Activated T-helper 9 cell treated with anti-CD3 and anti-CD28 coated beads, Interleukin-2, amount 50 U/mL, for 16 hours (primary cell): ENCODE data around the gene WFDC1.
"Not testable (repeated sequence)": the region's sequence is repeated elsewhere in the genome, so short reads cannot be mapped to it uniquely, and the experiment has no call there.

Experiments
- DNase-seq: peaks from one replicate; pipeline ENCODE4 v3.0.0-alpha.2; 2020; ENCODE audit warnings: low read depth

The WFDC1 gene

DNA sequence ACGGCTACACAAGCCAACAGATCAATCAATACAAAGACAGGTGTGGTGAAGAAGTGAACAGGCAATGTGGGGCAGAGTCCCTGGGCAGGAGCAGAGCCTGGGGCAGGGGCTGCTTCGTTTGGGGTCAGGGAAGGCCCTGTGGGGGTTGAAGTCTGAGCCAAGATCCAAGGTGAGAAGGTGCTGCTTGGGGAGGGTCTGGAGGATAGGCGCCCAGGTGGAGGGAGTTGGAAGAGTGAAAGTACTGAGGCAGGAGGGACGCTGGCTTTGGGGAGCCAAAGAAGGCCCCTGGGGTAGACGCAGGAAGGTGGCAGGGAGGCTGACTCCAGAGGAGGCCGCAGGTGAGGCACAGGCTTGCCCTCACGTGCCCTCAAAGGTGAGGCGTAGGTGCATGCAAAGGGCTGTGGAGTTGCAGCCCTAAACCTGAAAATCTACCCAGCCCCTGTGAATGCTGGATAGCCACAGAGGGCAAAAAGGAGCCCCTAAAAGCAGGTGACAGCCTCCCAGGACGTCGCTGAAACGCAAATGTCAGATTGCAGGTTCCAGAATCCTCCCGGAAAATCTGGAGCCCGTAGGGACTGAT, 33.3 kb downstream of the WFDC1 start:
- DNase-seq = no peak

DNA sequence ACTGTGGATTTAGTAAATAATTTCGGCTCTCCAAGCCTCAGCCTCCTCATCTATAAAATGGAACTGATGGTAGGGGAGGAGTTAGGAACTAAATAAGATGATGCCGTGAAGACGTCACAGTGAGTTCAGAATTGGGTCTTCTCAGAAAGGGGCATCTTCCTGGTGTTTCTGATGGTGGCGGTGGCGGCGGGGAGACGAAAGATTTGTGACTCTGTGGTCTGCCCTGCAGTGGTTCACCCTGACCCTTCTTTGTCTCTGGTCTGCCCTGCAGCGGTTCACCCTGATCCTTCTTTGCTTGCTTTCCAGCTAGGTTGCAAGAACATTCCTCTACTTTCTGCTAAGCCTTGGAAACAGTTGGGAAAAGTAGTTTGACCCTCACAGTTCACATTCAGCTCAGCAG, 34.3 kb downstream of the WFDC1 start:
- DNase-seq = no peak

DNA sequence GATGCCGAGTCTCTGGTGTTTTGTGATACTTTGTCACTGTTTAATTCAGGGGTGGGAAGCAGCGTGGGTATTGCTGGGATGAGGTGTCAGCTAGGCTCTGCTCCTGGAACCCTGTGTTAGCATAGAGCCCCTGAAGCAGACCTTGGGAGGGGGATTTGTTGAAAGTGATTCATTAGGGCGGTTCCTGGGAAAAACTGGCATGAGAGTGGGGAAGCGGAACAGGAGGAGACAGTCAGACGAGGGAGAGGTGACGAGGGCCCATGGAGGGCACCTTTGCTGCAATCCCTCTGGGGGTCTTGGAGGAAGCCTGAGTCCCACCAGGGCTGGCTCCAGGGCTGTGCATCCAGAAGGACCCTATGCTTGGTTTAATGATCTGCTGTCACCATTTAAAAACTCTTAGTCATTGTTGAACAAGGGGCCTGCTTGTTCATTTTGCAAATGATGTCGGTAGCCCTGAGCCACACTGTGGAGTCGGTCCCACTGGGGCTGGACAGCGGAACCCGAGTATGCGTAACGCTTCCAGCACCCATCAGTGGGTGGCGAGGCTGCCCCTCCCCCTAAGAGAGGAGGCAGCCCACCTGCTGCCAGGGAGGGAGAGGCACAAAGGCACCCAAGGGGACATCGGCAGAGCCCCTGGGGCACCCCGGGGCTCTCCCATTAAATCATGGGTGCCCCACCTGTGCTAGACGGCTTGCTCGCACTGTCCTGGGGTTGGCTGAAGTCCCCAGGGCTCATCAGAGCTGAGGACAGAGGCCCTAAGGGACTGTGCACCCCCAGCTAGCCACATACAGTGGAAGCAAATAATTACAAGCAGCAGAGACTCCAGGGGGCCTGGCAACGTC, 35.4 kb downstream of the WFDC1 start:
- DNase-seq = no peak

- no peak for DNase-seq
Measured at GRCh38 chr16:84330685-84331050, 36.0 kb downstream of the WFDC1 start.

GRCh38 chr16:84331998-84332780, 37.5 kb downstream of the WFDC1 start:
- DNase-seq = no peak

GRCh38 chr16:84332975-84333684, 38.5 kb downstream of the WFDC1 start:
- DNase-seq = no peak

GRCh38 chr16:84334058-84334457, 39.4 kb downstream of the WFDC1 start:
- no peak for DNase-seq

DNA sequence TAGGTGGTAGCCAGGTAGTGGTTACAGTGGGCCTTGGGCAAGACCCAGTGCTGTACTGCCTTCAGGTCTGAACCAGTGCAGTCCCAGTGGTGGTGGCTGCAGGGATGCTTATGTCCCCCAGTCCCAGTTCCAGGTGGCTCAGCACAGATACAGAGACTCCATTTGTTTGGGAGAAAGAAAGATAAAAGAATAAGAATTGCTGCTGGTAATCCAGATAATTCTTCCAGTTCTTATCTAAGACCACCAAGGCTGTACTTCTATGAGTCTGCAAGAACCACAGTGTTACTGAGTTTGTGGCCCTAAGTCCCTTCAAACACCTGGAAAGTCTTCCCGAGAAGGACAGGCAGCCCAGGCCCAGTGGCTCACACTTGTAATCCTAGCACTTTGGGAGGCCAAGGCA, 39.8 kb downstream of the WFDC1 start:
- no peak for DNase-seq

DNA sequence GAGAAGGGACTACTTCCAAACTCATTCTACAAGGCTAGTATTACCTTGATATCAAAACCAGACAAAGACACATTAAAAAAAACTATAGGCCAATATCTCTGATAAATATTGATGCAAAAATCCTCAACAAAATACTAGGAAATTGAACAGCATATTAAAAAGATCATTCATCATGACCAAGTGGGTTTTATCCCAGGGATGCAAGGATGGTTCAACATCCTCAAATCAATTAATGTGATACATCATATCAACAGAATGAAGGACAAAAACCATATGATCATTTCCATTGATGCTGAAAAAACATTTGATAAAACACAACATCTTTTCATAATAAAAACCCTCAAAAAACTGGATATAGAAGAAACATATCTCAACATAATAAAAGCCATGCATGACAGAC, 42.6 kb downstream of the WFDC1 start:
- not testable (repeated sequence) for DNase-seq

GRCh38 chr16:84339311-84339710, 44.6 kb downstream of the WFDC1 start:
- DNase-seq = no peak

- no peak for DNase-seq
Measured at GRCh38 chr16:84339766-84340165, 45.1 kb downstream of the WFDC1 start.

DNA sequence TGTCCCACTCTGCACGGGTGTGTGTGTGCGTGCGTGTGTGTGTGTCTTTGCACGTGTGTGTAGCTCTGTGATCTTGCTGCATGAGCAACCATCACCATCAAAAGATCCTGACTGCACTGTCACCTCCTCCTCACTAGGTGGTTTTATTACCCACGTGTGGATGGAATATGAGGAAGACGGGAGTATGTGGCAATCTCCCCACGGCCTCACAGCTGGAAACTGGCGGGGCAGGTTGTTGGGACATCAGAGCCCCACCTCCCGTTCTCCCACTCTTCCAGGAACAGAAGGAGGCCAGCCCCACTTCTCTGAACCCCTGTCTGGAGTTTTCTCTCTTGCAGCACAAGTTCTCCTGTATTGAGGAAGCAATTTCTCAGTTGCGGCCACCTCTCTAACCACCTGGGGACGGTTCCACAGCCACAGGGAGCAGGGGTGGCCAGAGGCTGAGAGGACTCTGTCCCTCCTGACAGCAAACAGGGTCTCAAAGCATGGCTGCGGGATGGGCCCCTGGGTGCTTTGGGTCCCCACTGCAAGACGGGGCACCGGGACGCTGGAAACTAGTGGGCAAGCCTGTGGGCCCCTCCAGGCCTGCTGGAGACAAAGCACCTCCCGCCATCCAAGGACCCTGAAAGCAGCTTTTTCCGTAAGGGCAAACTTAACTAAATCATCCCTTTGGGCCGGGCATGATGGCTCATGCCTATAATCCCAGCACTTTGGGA, 45.8 kb downstream of the WFDC1 start:
- DNase-seq = no peak

- DNase-seq = no peak
Measured at GRCh38 chr16:84341528-84342295, 47.0 kb downstream of the WFDC1 start.

DNA sequence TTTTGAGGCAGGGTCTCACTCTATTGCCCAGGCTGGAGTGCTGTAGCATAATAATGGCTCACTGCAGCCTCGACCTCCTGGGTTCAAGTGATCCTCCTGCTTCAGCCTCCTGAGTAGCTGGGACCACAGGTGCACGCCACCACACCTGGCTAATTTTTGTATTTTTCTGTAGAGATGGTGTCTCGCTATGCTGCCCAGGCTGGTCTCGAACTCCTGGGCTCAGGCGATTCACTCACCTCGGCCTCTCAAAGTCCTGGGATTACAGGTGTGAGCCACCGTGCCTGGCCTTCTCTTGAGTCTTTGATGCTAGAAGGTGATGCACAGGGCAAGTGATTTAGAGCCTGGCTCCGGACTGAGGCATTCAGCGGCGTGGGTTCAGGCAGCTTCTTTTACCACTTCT, 49.1 kb downstream of the WFDC1 start:
- not testable (repeated sequence) for DNase-seq

GRCh38 chr16:84344781-84345180, 50.1 kb downstream of the WFDC1 start:
- no peak for DNase-seq

- DNase-seq = no peak
Measured at GRCh38 chr16:84347161-84347560, 52.5 kb downstream of the WFDC1 start.

DNA sequence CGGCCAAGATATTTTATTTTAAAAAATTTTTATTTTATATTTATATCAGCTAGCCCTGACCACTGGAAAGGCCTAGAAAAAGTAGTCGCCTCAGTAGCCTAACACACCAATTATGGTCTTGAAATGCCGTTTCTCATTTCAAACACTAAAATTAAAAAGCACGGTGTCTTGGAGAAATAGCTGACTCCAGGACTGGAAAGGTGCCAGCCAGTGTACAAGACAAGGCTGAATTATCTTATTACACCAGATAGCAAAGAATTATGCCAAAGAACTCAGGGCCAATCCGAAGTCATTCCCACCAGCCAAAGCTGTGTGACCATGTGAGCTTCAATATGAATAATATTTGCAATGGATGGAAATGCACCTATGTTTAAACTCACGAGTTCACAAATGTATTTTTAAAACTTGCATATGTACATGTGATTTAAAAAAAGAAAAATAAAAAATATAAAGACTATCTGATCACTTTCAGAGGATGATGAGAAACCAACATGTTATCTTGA, 53.8 kb downstream of the WFDC1 start:
- no peak for DNase-seq

GRCh38 chr16:84349862-84350684, 55.4 kb downstream of the WFDC1 start:
- DNase-seq = no peak

GRCh38 chr16:84350685-84351400, 56.2 kb downstream of the WFDC1 start:
- DNase-seq = no peak
